GM21786 (cell line): ENCODE results near the gene LTBP1.

Experiments used
- ATAC-seq: cut with Tn5 transposase; IDR thresholded peaks from one replicate; pipeline ENCODE4 v1.9.1; 2021; ENCODE audit not compliant: unreplicated experiment

The LTBP1 gene

DNA sequence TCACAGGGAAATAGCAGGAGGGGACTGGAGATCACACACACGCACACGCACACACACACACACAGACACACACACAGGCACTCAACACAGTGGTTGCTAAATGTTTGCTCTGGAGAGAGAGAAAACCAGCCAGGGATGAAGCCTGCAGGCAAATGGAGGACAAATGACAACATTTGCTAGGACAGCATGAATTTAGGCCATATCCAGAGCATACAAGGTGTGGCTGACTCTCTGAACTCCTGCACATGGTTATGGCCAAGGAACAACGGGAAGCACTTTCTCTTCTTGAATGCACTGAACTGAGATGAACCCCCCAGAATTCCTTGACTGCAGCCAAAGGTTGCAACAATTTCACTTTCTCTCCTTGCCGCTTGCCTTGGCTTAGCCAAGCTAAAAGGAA is 299.7 kb downstream of the LTBP1 start:
- no peak for ATAC-seq

- ATAC-seq: no peak
These were observed 300.6 kb downstream of the LTBP1 start for GRCh38 chr2:33247365-33247764.

- ATAC-seq: no peak
These were observed 303.8 kb downstream of the LTBP1 start for GRCh38 chr2:33250417-33251029.

DNA sequence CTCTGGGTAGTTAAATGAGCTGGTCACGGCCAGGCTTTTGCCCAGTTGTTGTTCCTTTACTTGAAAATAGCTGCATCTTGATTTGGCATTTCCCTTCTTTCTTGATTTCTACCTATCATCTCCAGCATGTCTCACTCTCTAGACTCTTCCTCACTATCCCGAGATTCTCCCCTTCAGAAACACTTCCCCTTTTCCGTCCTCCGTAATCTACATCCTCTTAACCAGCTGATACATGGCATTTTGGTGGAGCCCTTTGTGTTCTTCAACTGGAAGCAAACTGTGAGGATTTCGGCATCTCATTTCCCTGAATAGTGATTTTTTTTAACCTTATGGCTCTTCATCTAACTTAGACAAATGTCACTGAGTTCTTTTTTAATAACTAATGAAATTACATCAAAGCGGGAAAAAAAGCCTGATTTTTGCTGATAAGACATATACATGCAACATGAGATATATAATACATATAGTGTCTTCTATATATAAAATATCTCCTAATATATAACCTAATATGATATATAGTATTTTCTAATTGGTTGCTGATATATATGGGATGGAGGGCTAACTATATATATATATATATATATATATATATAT is 309.5 kb downstream of the LTBP1 start:
- no peak for ATAC-seq

DNA sequence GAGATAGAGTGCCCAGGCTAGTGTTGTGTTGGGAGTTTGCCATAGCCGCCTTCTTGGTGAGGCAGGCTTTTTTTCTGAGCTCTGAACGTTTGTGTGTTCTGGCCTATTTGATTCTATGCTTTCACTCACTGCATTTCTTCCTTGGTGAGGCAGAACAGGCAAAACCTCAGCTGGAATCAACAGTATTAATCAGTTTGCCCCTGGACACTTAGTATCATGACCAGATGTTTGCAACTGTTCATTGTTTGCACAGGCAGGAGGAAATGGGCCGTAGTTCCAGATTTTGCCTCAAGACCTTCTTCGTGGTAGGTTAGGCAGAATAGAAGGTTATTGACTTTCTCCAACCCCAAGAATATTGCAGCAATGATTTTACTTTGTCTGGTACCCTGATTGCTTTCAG is 311.6 kb downstream of the LTBP1 start:
- ATAC-seq: no peak

DNA sequence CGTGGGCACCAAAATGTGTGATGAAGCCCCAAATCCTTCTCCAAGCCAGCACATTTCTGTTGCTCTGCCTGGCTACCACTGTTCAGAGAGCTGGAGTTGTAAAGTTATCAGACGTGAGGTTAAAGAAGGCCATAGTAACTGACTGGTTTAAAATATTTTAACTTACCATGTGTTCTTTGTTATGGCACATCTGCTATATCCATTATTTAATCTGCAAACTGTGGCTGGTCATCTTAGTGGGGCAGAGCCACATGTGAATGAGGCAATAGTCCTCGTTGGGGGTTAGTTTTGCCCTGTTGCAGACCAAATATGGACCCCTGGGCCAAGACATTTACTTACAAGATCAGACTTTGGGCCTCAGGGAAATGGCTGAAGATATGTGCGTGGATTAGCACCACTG is 315.3 kb downstream of the LTBP1 start:
- no peak for ATAC-seq

DNA sequence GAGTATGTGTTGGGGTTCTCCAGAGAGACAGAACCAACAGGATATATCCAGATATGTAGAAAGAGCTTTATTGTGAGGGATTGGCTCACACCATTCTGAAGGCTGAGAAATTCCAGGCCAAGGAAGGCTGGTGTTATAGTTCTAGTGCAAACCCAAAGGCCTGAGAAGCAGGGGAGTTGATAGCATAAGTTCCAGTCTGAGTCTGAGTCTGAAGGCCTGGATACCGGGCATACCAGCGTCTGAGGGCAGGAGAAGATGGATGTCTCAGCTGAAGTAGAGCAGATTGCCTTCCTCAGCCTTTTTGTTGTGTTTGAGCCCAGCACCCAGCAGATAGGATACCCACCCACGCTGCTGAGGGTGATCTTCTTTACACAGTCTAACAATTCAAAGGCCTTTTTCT is 318.0 kb downstream of the LTBP1 start:
- ATAC-seq: no peak

DNA sequence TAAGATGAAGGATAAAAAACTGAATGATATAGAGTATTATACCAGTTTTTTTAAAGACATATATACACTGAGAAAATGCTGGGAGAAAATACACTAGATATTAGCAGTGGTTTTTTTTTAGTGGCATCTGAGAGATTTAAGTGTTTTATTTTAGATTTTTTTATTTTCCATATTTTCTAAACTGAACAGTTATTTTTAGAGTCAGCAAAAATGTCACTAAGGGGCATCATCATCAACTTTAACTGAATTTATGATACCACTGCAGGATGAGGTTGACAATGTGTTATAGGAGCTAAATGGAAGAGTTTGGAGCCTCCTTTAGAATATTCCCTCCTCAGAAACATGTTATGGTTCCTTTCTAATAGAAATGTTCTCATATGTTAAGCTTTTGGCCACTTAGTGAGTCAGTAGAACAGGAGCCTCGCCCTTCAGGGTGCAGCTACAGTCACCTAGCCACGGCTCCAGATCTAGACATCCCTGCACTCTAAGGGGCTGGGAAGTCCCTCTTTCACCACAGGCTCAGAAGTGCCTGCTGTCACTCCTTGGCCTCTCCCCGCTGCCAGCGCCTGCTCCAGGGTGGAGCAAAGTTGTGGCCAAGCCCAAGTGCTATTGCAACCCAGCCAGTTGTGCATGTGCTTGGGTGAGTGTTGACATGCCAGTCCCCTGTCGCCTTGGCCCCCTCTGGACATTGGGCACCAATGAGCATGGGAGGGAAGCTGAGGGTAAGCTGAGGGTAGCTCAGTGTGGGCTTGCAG is 319.0 kb downstream of the LTBP1 start:
- no peak for ATAC-seq

- ATAC-seq: no peak
These were observed 319.7 kb downstream of the LTBP1 start for GRCh38 chr2:33266467-33266866.

DNA sequence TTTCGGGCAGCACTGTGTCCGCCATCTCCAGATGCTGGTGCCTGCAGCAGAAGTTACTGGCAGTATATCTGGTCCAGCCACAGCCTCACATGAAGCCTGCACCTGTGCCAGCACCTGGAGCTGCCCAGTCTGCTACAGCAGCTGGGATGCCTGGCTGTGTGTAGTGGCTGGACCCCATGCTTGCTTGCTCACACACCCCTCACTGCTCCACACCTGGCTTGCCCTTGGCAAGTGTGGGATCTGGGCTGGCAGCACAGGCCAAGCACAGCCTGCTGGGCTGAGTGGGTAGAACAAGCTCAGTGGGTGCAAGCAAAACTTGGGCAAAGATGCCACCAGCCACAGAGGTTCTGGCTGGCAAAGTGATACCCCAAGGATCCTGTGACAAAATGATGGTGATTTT is 320.3 kb downstream of the LTBP1 start:
- no peak for ATAC-seq

DNA sequence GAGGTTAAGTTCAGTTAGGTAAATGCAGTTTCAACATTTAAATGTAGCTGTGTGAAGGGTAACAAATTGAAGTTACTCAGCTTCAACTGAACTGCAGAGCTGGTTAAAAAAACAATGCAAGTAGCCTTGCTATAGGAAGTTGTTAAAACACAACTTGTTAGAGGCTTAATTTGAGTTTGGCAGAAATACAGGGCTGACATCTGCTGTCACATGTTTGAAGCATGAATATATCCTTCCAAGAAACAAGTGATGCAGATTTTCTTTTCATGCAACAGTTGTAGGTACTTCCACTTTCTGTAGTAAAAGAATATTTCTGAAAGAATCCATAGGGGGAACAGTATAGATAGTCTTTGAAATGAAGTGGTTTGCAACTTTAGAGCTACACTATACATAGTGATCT is 321.0 kb downstream of the LTBP1 start:
- ATAC-seq: no peak

- ATAC-seq: no peak
These were observed 321.6 kb downstream of the LTBP1 start for GRCh38 chr2:33268246-33268831.

- ATAC-seq: peak; percentile 98
These were observed 325.2 kb downstream of the LTBP1 start for GRCh38 chr2:33272001-33272400.

DNA sequence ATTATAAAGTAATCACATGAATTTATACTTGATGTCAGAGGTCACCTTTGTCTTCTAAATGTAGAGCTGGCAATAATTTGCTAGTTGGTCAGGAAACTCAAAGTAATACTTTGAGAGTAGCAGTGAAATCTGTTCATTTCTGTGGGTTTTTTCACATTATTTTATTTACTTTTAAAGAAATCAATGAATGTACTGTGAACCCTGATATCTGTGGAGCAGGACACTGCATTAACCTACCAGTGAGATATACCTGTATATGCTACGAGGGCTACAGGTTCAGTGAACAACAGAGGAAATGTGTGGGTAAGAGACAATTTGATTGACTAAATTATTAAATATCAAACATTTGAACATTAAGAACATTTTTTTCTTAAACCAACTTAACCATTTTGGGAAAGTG is 326.7 kb downstream of the LTBP1 start:
- ATAC-seq: no peak

GRCh38 chr2:33274524-33274923 is 327.8 kb downstream of the LTBP1 start:
- ATAC-seq: no peak

- ATAC-seq: no peak
These were observed 329.1 kb downstream of the LTBP1 start for GRCh38 chr2:33275689-33276444.

- no peak for ATAC-seq
These were observed 330.3 kb downstream of the LTBP1 start for GRCh38 chr2:33277002-33277426.

- no peak for ATAC-seq
These were observed 331.6 kb downstream of the LTBP1 start for GRCh38 chr2:33278245-33278943.

- ATAC-seq: no peak
These were observed 337.5 kb downstream of the LTBP1 start for GRCh38 chr2:33284287-33284686.

GRCh38 chr2:33287507-33288005 is 340.8 kb downstream of the LTBP1 start:
- no peak for ATAC-seq

DNA sequence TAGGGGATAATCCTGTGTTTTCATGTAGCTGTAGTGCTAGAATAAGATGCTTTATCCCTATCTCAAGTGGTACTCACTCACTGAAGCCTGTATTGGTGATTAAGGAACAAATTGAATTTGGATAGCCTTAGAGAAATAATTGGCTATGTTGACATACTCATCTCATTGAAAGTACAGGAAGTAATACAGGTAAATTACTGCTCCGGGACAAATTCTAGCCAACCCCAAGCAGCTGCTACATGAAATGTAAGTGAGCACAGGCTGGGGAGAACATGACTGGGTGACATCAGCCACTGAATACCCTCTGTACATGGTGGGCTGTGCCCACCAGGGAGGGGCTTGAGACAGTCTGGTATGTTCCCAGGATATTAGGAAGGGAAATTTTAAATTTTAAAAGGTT is 341.3 kb downstream of the LTBP1 start:
- no peak for ATAC-seq
